NB4 (cell line): ENCODE data around the gene KCNK15.

Experiments
- DNase-seq: peaks from one replicate; pipeline ENCODE4 v3.0.0; 2010; ENCODE audit warnings: low read depth
- H3K4me3 ChIP-seq: one replicate; pipeline ENCODE4 v1.5.1; 2011; ENCODE audit warnings: mild to moderate bottlenecking, low read depth, low read length, moderate library complexity
- CTCF ChIP-seq: IDR thresholded peaks from one replicate; pipeline ENCODE4 v1.5.1; 2012; ENCODE audit warnings: low read depth, low read length
- MYC ChIP-seq: IDR thresholded peaks from 2 replicates; pipeline ENCODE4 v1.6.1; 2011; ENCODE audit warnings: low read depth, low read length
- POLR2A ChIP-seq: IDR thresholded peaks from 2 replicates; pipeline ENCODE4 v1.6.1; 2011; ENCODE audit warnings: mild to moderate bottlenecking; ENCODE audit not compliant: insufficient read length; ENCODE audit errors: extremely low read depth
- TF ChIP-seq, protein P1 (sequence below): IDR thresholded peaks from 2 replicates; pipeline ENCODE4 v1.6.1; 2011; ENCODE audit warnings: low read depth, low read length

KCNK15 gene

GRCh38 chr20:44743916-44744655 is 1.6 kb upstream of the KCNK15 start:
- no peak for DNase-seq
- no peak for TF ChIP-seq CTCF
- no peak for TF ChIP-seq POLR2A
- no peak for TF ChIP-seq MYC
- TF ChIP-seq, protein P1, sequence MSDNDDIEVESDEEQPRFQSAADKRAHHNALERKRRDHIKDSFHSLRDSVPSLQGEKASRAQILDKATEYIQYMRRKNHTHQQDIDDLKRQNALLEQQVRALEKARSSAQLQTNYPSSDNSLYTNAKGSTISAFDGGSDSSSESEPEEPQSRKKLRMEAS: no peak
- no peak overlapping the region for H3K4me3 ChIP-seq

DNA sequence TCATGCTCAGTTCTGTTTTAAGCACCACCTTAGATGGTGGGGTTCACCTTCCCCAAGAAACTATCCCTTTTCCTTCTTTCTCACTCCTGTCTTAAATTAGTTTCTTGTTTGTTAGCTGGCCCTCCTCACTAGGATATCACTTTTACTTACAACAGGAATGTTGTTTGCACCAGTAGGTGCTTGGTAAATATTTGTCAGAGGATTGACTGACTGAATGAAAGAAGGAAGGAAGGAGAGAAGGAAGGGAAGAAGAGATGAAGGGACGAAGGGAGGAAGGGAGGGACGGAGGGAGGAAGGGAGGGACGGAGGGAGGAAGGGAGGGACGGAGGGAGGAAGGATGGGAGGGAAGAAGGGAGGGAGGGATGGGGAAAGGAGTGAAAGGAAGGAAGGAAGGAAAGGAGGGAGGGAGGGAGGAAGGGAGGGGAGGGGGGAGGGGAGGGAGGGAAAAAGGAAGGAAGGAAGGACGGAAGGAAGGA is 505 bp upstream of the KCNK15 start:
- no peak overlapping the region for H3K4me3 ChIP-seq
- DNase-seq: no peak
- TF ChIP-seq, protein P1: no peak
- TF ChIP-seq MYC (no peak), CTCF (no peak), POLR2A (no peak)

GRCh38 chr20:44746367-44747165 is 901 bp downstream of the KCNK15 start:
- no peak overlapping the region for H3K4me3 ChIP-seq
- DNase-seq: no peak
- TF ChIP-seq POLR2A: no peak
- TF ChIP-seq, protein P1: no peak

GRCh38 chr20:44747166-44748004 is 1.7 kb downstream of the KCNK15 start:
- DNase-seq: peak; percentile 72
- TF ChIP-seq CTCF (peak; percentile 83), MYC (no peak)
- TF ChIP-seq, protein P1: peak; percentile 52; the same call in 1 of the 2 replicates
- H3K4me3 ChIP-seq: no peak overlapping the region

GRCh38 chr20:44748005-44748370 is 2.3 kb downstream of the KCNK15 start:
- H3K4me3 ChIP-seq: no peak overlapping the region
- no peak for DNase-seq
- TF ChIP-seq MYC: no peak
- TF ChIP-seq POLR2A: no peak
- TF ChIP-seq CTCF: no peak
- TF ChIP-seq, protein P1: no peak
